Transverse colon (tissue), 4 donors: Measurements from ENCODE around the gene NTRK2. TPM values are rescaled to one million over a fixed set of nuclear protein-coding genes. Genes with fewer than 3 reads are reported as not detected.

ENCODE experiments used
- DNase-seq: peaks from one replicate; pipeline ENCODE4 v3.0.0-alpha.2; 2019
- H3K27ac ChIP-seq, 4 donors: fragments of 200-600 bp; sonication (generic); 2 replicates each; pipeline ENCODE4 v1.5.1; 2016 to 2018; ENCODE audit warnings: inconsistent platforms in 4 of 4
- H3K27me3 ChIP-seq: fragments of 200-600 bp; sonication (generic); 2 replicates; pipeline ENCODE4 v1.5.1; 2017; ENCODE audit warnings: inconsistent platforms
- H3K36me3 ChIP-seq, 4 donors: fragments of 200-600 bp; sonication (generic); 2 replicates each; pipeline ENCODE4 v1.5.1; 2017 to 2019; ENCODE audit warnings: inconsistent platforms in 4 of 4
- H3K4me1 ChIP-seq, 4 donors: fragments of 200-600 bp; sonication (generic); 2 replicates each; pipeline ENCODE4 v1.5.1; 2017 to 2020; ENCODE audit warnings: inconsistent platforms in 4 of 4
- H3K4me3 ChIP-seq, 4 donors: fragments of 200-600 bp; sonication (generic); 1 replicate in 1 of 4; 2 replicates in 3 of 4; pipeline versions ENCODE4 v1.5.1 to v1.6.1; 2017 to 2019; ENCODE audit warnings: inconsistent platforms in 4 of 4
- H3K9me3 ChIP-seq, 2 donors: fragments of 200-600 bp; sonication (generic); 2 replicates each; pipeline ENCODE4 v1.5.1; 2017 to 2019; ENCODE audit warnings: inconsistent platforms in 2 of 2
- CTCF ChIP-seq, 5 experiments: fragments of 200-600 bp in 3 of 5; fragments of 450-650 bp in 2 of 5; sonication (generic) in 3 of 5; IDR thresholded peaks; 1 replicate in 2 of 5; 2 replicates in 3 of 5; pipeline ENCODE4 v1.5.1; 2016 to 2017; ENCODE audit warnings: antibody characterized with exemption in 5 of 5, inconsistent platforms in 3 of 5, mild to moderate bottlenecking in 2 of 5, moderate library complexity in 1 of 5
- EP300 ChIP-seq: sonication (generic); formaldehyde crosslinking; IDR thresholded peaks from one replicate; pipeline ENCODE4 v1.6.1; 2017; ENCODE audit warnings: antibody characterized with exemption, low read depth
- POLR2A ChIP-seq: fragments of 450-650 bp; IDR thresholded peaks from one replicate; pipeline ENCODE4 v1.6.1; 2016; ENCODE audit warnings: antibody characterized with exemption, mild to moderate bottlenecking, moderate library complexity
- POLR2AphosphoS5 ChIP-seq, 3 donors: sonication (generic); formaldehyde crosslinking; IDR thresholded peaks; one replicate each; pipeline ENCODE4 v1.6.1; 2016; ENCODE audit warnings: antibody characterized with exemption in 3 of 3
- WGBS, 2 donors: methylation state at CpG; one replicate each; pipeline ENCODE4 v1.1.5; 2018; ENCODE audit warnings: low coverage in 1 of 2; 5-methylcytosine and 5-hydroxymethylcytosine counted together
- in situ Hi-C, 4 donors: fragments of 200-750 bp; cut with MboI; loops; one replicate each; pipeline versions ENCODE4 v1.15.0 to v1.15.1; 2017; ENCODE audit warnings: low sequenced_read_pairs in 3 of 4, low pct_ligation_motif_present in 1 of 4, low pct_unique_long_range_greater_than_20kb in 1 of 4
- intact Hi-C: fragments of 100-400 bp; cut with DNase I; formaldehyde crosslinking; loops from one replicate; pipeline ENCODE4 v1.15.1; 2023; ENCODE audit warnings: low total_unique reads
- total RNA-seq, 4 donors: library from RNA; depleted of rRNA; stranded (reverse); fragments of >200 nt; gene quantifications; one replicate each; pipeline ENCODE4 v1.1.0, GENCODE V29; 2016

Gene NTRK2
- total RNA-seq, 4 donors from 2014 or later, result 2.2 to 10.1 (median 6.4) TPM

GRCh38 chr9:84750152-84750865 is 80.8 kb downstream of the NTRK2 start:
- no peaks in the 10 kb centered on the region for H3K36me3 ChIP-seq
- no peak overlapping the region for H3K4me3 ChIP-seq
- intact Hi-C loops, result no loop called here
- H3K27ac ChIP-seq, result no peak overlapping the region
- DNase-seq, result no peak
- no peaks in the 10 kb centered on the region for H3K9me3 ChIP-seq
- in situ Hi-C loops, result no loop called here
- TF ChIP-seq POLR2AphosphoS5 (IDR thresholded peaks at IDR 0.05) (no peak), POLR2A (no peak), CTCF (IDR thresholded peaks at IDR 0.05) (no peak), EP300 (no peak)
- H3K27me3 ChIP-seq, result no peaks in the 10 kb centered on the region
- no peaks in the 10 kb centered on the region for H3K4me1 ChIP-seq
- 44 to 50% methylated on average over 1 to 5 of the region's 5 CpGs for WGBS, 2 donors

- in situ Hi-C loops (no loop called here), intact Hi-C loops (no loop called here)
- no peak for DNase-seq
- TF ChIP-seq POLR2AphosphoS5 (IDR thresholded peaks at IDR 0.05) (no peak), CTCF (IDR thresholded peaks at IDR 0.05) (no peak), POLR2A (no peak), EP300 (no peak)
- 72 to 86% methylated on average over 1 to 3 of the region's 3 CpGs for WGBS, 2 donors
- Histone ChIP-seq H3K4me3 (no peak overlapping the region), H3K27me3 (no peaks in the 10 kb centered on the region), H3K36me3 (no peaks in the 10 kb centered on the region), H3K4me1 (peaks cover 0 to 2% (median 0%) of the 10 kb centered on the region in 4 donors), H3K27ac (no peak overlapping the region), H3K9me3 (no peaks in the 10 kb centered on the region)
These were observed 82.4 kb downstream of the NTRK2 start for GRCh38 chr9:84751921-84752320.

- intact Hi-C loops, result no loop called here
- H3K27me3 ChIP-seq, result no peaks in the 10 kb centered on the region
- TF ChIP-seq POLR2AphosphoS5 (IDR thresholded peaks at IDR 0.05) (no peak), CTCF (IDR thresholded peaks at IDR 0.05) (no peak), EP300 (no peak), POLR2A (no peak)
- WGBS, 2 donors, result 65 to 72% methylated on average over 3 of the region's 3 CpGs
- H3K9me3 ChIP-seq, result no peaks in the 10 kb centered on the region
- DNase-seq, result no peak
- no peaks in the 10 kb centered on the region for H3K36me3 ChIP-seq
- H3K27ac ChIP-seq, result no peak overlapping the region
- peaks cover 0 to 4% (median 4%) of the 10 kb centered on the region in 4 donors for H3K4me1 ChIP-seq
- in situ Hi-C loops, result no loop called here
- no peak overlapping the region for H3K4me3 ChIP-seq
These were observed 84.9 kb downstream of the NTRK2 start for GRCh38 chr9:84754461-84754860.

GRCh38 chr9:84754881-84755280 is 85.4 kb downstream of the NTRK2 start:
- in situ Hi-C loops (no loop called here), intact Hi-C loops (no loop called here)
- Histone ChIP-seq H3K27me3 (no peaks in the 10 kb centered on the region), H3K4me3 (no peak overlapping the region), H3K27ac (no peak overlapping the region), H3K4me1 (peaks cover 0 to 5% (median 4%) of the 10 kb centered on the region in 4 donors), H3K36me3 (no peaks in the 10 kb centered on the region), H3K9me3 (no peaks in the 10 kb centered on the region)
- WGBS, 2 donors, result 65 to 85% methylated on average over 2 to 5 of the region's 5 CpGs
- TF ChIP-seq EP300, result no peak
- no peak for TF ChIP-seq POLR2AphosphoS5 (IDR thresholded peaks at IDR 0.05)
- TF ChIP-seq CTCF (IDR thresholded peaks at IDR 0.05), result no peak
- TF ChIP-seq POLR2A, result no peak
- no peak for DNase-seq
